ENCODE measurements around the gene BMP5.

BMP5 gene

DNA sequence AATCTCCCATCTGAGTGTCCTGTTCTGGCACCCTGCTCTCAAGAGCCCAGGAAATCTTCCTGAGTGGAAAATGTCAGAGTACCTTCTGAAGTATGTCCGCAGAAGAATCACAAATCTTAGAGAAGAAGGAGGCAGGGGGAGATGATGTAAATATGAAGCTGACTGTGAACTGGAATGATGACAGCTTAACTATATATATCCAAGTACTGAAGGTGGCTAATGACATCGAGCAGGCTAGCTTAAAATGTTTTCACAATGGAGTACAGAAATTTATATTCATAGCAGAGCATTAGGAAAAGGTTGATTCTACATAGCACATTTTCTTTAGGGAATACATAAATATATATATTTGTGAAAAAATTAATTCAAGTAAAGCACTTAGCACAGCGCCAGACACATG lies 64.3 kb downstream of the BMP5 start:
- DNase-seq (ENCODE audit: low spot score) = no peak

DNA sequence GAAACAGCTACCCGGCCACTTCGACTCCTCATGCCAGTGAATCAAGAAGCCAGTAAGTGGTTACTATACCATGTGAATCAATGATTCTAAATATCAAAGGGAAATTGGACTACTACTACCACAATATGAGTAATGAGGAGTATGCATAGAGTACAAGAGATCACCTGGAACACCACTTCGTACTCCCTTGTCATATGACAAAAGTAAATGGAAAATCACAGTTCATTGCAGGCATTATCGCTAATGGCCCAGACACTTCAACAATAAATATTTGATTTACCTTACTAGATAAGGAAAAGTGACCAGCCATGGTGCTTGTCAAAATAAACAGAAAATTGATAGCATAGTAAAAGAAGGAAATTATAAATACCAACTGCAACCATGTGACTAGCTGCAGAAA lies 73.1 kb downstream of the BMP5 start:
- no peak for DNase-seq (ENCODE audit: low spot score)

DNA sequence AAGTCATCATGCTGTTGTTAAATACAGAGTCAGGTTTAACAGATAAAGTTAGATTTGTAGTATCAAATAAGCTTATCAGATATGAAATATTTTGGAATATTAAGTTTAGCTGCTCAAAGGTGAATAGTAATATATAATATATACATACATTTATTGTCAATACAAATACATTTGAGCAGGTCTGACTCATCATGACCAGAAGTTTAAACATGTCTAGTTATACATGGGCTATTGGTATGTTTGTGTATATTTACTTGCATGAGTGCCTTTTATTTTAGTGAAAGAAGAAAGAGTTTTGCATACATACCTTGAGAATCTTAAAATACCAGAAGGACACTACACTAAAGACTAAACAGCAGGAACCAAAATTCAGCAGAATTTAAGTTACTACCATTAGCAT lies 76.8 kb downstream of the BMP5 start:
- no peak for DNase-seq (ENCODE audit: low spot score)

DNA sequence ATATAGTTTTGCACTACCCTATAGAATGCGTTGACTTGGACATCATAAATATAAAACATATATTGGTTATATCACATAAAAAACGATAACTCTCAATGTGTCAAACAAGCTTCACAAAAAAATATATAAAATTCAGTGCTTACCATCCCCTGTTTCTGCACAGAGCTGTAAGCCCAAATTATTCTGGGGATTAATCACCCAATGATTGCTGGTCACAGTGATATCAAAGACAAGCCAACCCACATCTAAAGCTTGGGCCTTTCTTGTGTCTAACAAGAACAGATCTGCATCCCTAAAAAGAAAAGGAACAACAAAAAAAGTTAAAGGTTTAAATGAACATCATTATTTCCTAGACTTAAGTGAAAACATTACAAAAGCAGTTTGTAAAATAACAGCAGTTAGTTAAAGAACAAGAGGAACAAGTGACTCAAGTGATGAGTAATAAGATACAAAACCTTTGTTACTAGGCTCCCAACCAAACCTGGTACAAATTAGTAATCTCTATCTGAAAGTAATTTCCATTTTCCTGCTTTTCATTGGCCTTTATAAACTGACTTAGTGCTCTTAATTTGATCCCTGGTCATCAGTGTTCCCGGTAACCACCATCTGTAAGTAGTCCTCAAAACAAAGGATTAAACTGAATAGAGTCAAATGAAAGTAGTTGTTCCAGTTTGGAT lies 81.1 kb downstream of the BMP5 start:
- no peak for DNase-seq (ENCODE audit: low spot score)

DNA sequence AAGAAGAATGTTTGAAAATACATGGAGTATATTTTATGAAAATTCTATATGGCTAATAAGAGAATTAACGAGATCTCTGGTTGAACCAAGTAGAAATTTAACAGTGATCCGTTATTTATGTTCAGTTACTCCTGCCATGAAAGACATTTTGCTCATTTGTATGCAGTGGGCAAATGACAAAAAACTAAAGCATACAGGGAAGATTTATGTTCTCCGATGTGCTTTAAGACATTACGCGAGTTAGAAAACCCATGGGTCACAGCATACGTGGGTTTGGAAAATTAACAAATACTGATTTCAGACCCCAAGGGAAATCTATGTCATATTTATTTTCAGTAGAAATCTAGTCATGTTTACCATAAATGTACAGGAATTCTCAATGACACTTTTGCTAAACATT lies 90.1 kb downstream of the BMP5 start:
- DNase-seq (ENCODE audit: low spot score) = no peak

DNA sequence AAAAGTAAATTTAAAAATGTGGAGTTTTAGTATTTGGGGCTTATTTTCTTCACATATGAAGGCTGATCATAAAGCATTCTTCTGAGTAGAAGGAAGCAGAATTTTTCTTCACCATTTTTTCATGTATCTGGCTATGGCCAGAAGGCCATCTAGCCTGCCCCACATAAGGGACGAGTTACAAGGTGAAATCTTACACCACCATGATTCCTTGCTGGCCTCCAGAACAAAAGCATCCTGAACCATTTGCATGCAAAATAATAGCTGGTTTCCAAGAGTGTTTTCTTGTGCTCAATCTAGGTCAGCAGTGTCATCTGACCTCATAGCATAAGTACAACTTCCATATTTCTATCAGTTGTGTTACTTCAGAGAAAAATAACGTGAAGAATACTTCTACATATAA lies 93.1 kb downstream of the BMP5 start:
- no peak for DNase-seq (ENCODE audit: low spot score)

DNA sequence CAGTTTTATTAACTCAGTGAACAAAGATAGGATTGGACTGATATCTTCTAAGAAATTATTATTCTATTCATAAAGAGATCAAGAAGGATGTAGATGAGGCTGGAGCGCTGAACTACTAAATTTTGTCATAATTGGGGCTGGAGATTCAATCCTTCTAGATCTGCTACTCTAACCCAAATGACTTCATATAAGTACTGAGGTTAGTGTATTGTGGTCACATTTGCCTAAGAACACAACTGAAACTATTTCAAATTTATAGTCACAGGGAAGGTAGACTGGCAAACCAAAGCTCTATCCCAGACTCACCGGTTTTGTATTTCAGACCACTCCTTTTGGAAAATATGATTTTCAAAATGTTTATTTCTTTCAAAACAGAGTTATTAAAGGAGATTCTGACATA lies 96.7 kb downstream of the BMP5 start:
- DNase-seq (ENCODE audit: low spot score) = no peak

DNA sequence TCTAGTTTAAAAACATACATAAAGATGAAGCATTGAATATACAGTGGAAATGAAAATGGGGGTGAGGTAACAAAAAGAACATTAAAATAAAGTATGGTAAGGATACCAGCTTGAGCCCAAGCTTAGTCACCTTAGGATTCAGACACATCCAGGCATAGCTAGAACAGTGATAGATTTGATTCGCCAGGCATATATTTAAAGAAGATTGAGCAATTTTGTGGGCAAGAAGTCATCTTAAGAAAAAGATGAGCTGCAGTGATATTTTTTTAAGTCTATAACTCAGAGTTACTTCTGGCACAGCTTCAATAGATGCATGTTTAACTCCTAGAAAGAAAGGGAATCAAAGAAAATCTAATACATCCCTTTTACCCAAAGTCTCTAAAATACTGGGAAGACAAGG lies 97.9 kb downstream of the BMP5 start:
- no peak for DNase-seq (ENCODE audit: low spot score)

DNA sequence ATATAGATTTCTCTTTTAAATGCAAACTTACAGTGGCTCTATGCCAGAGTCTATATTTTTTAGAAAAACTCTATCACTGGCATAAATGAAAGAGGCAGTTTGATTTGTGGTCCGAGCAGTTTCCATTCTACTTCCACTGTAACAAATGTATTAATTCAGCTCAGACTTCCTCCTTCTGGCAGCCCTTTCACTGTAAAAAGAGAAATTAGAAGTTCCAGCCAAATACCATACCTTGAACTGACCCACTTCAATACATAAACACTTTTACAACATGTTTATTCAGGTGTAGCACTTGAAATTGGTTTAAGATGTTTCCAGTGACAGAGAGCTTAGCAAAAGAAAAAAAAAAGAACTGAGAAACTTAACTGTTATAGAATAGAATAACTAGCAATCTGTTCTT lies 99.3 kb downstream of the BMP5 start:
- no peak for DNase-seq (ENCODE audit: low spot score)

DNA sequence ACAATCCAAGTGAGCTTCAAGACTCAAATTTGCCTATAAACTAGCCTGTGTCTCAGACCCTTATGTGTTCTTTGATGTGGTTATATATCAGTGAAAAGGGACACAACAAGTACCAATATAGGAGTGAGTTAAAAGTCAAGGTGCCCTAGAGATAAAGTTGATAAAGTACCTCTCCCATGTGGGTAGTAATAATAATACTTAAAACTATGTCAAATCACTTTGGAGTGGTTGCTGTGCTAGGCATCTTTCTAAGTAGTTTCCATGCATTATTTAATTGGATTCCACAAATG lies 100.4 kb downstream of the BMP5 start:
- no peak for DNase-seq (ENCODE audit: low spot score)

DNA sequence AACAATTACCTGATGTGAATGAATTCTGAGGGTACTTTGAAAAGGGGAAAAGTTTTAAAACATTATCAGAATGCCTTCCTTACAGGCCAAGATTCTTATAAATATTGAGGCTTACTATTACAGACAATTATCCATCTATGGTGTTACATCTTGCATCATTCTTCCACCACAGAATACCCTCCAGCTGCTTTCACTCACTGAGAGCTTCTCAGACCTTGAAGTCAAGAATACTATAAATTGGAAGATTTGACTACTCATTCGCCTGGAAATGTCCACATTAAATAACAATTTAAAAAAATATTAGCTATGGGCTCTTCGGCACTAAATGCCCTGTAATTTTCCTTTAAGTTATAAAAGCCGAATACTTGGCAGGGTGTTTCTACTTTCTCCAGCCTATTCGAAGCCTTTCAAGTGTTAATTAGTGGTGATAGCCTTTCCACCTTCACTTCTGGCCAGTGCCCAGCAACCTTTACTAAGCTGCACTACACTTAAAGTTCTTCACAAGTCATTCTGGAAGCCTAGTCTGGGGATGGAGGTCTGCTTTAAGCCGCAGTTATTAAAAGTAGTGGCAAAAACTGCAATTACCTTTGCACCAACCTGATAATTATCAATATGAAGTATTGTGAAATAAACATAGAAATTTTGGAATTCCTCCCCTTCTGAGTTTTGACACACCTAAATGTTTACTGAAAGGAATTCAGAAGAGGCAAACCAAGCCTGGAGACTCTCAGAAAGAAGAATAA lies 100.9 kb downstream of the BMP5 start:
- DNase-seq (ENCODE audit: low spot score) = no peak

DNA sequence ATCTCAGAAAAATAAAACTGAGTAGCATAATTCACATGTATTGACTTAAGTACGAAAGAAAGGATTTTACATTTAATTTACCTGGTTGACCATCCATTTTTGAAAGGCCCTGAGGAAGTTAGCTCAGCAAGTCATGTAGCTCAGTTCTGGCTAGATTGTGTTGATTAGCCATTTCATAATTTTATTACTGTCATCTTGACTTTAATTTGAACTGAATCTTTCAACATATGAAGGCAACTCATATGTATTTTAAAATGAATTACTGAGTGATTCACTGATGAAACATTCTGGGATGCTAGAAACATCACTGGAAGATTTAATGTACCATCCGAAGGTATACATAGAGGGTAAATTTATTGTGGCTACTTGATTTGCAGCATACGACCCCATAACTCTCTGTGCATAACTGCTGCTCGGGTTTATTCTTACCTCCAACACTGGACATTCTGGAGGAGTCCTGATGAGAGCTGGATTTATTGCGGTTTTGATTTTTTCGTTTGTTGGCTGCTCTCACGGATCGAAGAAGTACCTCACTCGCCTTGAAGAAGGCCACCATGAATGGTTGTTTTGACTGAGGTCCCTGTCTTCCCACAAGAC lies 101.7 kb downstream of the BMP5 start:
- no peak for DNase-seq (ENCODE audit: low spot score)

DNA sequence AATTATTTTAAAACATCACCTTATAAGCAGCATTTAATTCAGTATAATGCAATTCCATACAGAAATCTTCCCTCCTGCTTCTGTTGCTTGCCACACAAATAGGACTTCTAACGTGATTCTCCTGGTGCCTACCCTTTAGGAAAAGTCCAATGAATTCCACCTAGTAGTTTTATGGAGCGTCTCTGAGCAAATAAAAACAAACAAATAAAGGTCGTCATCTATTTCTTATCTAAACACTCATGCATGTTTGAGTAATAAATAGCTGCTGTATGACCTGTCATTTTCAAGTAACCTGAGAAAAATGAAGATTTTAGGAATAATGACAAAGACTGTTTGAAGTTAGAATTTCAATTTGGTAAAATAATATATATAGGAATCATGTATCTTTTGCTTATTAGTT lies 102.7 kb downstream of the BMP5 start:
- no peak for DNase-seq (ENCODE audit: low spot score)

DNA sequence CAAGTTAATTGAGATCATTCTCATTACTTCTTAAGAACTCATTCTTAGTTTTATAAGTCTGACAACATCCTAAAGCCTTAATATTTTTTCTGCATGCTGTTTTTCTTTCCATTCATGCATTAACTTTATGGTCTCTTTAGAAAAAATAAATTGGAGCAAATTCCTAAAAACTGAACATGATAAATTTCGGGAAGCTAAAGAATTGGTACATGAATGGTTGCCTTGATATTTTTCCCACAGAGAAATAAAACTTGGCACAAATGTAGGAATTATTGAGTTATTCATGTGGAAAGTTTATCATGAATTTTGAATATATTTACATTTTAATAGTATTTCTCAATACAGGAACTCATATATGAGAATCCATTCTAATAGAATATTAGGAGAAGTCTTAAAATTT lies 115.9 kb downstream of the BMP5 start:
- no peak for DNase-seq (ENCODE audit: low spot score)

DNA sequence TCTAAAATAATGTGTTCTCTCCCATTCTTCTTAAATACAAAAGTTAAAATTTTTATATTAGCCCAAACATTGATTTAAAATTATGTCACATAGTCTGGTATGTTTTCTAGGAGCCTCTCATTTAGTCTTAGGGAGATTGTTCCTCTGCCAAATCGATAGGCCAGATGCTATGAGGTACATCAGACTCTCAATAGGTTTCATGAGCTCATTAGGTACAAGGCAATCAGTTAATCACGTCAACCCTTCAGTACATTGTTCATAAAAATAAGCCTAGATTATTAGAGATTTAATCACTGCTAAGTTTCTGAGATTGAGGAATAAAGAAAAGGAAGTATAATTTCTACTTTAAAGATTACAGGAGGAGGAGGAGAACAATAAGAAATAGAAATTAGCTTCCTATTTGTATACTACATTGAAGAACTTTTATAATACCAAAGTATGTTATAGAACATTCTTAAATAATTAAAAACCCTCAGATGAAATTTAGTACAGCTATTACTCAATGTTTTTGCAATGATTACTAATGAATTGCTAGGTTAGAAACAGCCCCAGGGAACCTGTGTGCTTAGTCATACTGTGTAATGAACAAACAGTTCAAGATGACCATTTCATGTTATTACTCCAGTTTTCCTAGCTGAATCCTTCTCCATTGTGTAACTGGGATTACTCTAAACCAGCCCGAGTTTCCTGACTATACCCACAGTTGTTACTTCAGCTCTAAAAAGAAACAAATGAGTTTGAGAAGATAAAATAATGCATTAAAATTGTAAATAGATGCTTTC lies 117.0 kb downstream of the BMP5 start:
- no peak for DNase-seq (ENCODE audit: low spot score)

DNA sequence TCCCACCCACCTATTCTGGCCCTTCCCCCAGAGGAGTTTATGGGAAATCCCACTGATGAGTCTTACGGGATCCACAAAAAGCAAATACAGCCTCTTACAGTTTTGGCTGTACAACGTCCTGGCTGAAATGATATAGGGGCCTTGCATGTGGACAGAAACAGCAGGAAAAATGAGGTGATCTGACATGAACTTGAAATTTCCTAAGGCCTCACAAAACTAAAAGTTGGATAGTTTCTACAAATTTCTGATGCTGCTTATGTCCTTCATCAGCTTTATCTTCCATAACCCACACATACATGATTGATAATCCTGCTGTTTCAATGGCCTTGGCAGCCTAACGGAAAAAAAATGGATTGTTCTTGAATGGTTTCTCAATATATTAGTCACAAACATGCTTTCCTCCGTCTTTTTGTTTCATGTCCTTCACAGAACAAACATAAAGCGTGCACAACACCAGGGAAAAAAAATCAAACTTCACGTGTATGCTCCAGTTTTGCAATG lies 118.8 kb downstream of the BMP5 start:
- no peak for DNase-seq (ENCODE audit: low spot score)

DNA sequence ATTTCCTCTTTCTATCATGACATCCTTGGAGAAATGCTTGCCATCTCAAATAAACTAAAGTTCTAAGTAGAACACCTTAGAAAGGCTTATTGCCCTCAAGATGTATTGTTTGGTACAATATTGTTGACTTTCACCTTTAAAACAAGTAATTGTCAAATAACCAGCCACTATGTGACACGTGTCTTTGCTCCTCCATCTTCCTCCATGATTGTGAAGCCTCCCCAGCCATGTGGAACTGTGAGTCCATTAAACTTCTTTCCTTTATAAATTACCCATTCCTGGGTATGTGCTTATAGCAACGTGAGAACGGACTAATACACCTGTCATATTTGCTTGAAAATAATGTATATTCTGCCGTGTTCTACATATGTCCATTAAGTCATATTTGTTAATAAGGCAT lies 126.5 kb downstream of the BMP5 start:
- no peak for DNase-seq (ENCODE audit: low spot score)

DNA sequence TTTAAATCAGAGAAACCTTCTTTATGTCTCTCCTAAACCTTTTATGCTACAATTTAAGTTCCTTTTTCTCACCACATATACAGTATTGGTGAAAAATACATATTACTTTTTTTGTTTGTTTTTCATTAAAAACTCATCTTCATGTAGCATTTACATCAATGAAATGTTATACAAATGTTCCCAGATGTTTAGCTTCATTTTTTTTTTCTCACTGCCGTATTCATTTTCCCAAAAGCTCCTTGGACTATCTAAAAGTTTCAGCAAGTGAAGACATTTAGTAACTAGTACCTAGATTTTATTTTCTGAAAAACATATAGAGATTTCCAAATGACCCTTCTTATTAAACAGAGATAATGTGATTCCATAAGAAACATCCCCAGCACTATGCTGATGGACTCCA lies 128.9 kb downstream of the BMP5 start:
- no peak for DNase-seq (ENCODE audit: low spot score)

DNA sequence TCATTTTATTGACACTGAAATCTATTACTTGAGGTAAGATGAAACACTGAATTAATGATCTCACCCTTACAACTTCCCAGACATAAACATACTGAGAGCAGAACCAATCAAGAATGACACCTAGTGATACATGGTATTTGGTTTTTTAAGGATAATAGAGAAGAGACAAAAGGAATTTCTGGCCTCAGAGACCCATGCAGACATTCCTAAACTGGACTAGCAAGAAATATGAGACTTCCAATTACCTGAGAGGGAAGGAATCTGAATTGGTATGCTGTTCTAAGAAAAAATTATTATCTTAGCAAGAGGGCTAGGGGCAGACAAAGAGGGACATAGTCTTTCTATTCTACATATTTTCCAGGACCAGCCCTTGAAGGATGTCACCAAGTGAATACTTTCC lies 141.1 kb downstream of the BMP5 start:
- DNase-seq (ENCODE audit: low spot score) = no peak

DNA sequence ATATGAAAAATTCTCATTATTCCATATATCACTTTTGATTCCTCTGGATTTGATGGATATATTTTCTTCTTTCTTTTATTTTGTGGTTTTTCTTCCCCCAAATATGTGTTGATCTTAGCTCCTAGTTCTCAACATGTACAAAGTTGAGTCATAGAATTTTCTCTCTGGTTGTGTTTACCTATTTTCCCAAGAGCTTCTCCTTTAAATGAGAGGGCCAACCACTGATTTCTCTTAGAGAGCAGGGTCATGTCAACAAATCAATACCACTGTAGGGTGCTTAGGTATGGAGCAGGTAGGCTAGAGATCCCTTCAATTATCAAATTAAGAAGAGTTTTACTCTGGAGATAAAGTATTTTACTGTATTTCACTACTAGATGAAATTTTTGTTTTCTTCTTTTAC lies 145.7 kb downstream of the BMP5 start:
- DNase-seq (ENCODE audit: low spot score) = no peak

DNA sequence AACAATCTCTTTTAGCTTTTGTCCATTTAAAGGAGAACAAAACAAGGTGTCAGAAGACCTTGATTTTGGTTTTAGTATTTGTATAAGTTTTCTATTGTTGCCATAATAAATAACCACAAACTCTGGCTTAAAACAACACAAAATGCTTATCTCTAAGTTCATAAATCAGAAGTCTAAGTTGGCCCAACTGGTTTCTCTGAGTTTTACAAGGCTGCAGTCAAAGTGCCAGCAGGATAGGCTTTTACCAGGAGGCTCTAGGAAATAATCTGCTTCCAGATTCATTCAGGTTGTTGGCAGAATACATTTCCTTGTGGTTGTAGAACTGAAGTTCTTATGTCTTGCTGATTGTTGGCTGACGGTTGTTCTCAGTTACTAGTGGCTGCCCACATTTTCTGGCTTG lies 149.2 kb downstream of the BMP5 start:
- no peak for DNase-seq (ENCODE audit: low spot score)

DNA sequence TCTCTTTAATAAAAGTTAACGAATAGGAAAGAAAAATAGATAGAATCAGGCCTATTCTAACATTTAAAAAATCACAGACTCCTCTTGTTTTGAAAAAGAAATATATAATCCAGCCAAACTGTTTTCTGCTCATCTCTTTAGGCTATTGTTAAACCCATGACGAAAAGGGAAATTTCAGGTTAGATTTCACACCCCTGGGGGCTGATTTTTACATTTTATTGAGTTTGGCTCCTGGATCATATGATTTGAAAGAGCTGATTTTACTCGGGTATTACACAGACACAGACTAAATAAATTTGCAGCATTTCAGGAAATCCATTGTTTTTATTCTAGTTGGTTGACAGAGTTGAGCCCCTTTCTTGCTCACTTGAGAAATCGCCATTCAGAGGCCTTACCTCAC lies 160.6 kb downstream of the BMP5 start:
- DNase-seq (ENCODE audit: low spot score) = no peak

DNA sequence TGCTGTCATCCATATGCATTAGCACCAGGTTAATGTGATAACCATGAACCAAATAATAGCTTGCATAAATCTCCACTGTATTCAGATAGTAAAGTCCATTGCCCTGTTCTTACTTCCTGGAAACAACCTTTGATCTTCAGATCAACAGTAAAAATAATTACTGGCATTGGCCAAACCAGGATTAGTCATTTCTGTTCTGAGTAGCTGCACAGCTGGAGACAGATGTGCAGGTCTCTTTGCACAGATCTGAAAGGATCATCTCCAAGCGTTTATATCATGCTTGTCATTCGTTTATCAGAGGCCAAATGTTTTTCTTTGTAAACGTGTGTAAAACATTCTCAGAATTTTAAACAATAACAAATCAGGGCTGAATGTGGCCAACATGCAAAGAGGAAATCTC lies 162.0 kb downstream of the BMP5 start:
- DNase-seq (ENCODE audit: low spot score) = no peak
